ENCODE measurements around the gene NIP7.
A peak's percentile ranks its signal among the peaks of the same experiment; 100 is the strongest.

The NIP7 gene

DNA sequence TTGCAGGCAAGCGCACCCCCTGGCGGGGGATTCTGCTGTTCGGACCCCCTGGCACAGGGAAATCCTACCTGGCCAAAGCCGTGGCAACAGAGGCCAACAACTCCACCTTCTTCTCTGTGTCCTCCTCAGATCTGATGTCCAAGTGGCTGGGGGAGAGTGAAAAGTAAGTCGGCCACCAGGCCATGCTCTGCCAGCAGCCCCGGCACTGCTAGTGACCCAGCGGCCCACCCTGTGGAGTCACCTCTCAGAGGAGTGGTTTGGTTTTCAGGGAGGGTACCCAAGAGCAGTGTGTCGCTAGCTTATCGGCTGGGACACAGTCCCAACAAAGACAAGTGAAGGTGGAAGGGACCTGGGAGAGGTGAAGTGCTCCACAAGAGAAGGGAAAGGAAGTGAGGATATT, 20.2 kb upstream of the NIP7 start:
- no peak for DNase-seq

DNA sequence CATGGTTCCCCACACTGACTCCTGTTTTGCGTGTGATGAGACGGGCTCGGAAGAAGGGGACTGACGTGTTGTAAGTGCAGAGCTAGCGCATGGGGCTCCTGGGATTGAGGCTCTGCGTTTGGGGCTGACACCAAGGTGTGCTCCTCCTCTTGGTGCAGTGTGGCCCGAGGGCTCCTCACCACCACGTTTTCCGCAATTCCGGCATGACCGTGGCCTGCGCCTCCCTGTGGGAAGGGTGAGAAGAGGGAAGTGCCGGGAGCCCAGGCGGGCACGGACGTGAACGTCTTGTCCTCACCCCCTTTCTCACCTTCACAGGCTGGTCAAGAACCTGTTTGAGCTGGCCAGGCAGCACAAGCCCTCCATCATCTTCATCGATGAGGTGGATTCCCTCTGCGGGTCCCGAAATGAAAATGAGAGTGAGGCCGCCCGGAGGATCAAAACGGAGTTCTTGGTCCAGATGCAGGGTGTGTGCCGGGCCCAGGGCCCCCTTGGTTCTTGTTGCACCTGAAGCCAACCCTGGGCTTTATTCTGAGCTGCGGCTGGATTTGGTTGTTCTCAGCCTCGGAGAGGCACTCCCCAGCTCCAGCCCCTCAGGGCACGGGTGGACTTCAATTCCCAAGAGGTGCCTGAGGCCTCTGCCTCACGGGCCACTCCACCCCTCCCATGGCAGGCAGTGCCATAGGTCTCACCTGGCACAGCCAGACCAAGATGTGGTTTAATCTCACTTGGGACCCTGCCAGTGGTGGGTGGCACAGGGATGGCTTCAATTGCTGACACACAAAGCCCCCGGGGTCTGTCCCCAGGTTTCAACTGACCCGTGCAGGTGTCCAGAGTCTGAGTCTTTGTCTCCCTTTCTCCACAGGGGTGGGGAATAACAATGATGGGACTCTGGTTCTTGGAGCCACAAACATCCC, 19.5 kb upstream of the NIP7 start:
- DNase-seq = no peak

- no peak for DNase-seq
Measured at GRCh38 chr16:69320740-69321073, 18.9 kb upstream of the NIP7 start.

DNA sequence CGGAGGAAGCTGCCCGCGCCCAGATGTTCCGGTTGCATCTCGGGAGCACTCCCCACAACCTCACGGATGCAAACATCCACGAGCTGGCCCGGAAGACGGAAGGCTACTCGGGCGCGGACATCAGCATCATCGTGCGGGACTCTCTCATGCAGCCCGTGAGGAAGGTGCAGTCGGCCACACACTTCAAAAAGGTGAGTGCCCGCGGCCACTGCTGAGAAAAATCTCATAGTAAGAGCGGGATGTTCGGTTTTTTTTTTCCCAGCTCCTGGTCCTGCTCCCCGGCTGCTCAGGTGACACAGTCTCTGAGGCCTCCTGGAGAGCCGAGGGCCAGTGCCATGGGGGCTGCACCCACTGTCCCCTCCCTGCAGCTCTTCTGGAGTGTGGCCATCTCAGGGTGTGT, 18.5 kb upstream of the NIP7 start:
- no peak for DNase-seq

- no peak for DNase-seq
Measured at GRCh38 chr16:69322343-69322742, 17.2 kb upstream of the NIP7 start.

GRCh38 chr16:69323415-69323814, 16.2 kb upstream of the NIP7 start:
- DNase-seq = no peak

GRCh38 chr16:69324013-69324531, 15.5 kb upstream of the NIP7 start:
- DNase-seq = no peak

- DNase-seq = no peak
Measured at GRCh38 chr16:69324585-69325253, 14.9 kb upstream of the NIP7 start.

- DNase-seq = no peak
Measured at GRCh38 chr16:69325784-69326171, 13.8 kb upstream of the NIP7 start.

DNA sequence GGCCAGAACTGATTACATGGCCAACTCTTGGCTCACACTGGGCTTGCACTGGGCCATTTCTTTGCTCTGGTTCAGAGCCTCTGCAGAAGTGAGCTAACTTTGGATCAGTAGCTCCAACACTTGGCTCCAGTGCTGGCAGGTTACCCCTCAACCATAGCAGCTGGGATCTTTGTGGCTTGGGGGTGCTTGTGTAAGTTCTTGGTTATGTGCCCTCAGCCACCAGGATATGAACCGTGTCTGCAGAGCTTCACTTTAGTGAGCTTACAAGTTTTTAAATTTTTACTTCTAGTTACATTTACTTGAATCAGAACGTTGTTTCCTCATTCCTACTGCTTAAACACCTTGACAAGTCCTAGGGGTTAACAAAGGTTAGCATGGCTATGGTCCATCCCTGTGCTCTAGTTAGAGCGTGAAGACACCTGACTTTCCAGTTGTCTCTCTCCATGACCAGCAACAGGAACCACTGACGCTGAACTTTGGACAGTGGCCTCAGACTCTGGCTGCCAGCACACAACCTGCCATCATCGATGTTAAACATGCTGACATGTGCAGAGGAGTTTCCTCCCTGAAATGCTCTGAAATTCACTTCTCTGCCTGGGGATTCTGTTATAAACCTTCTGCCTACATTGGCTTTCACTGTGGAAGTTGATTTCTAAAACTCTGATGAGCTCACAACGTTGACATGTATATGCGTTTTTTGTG, 13.2 kb upstream of the NIP7 start:
- no peak for DNase-seq

DNA sequence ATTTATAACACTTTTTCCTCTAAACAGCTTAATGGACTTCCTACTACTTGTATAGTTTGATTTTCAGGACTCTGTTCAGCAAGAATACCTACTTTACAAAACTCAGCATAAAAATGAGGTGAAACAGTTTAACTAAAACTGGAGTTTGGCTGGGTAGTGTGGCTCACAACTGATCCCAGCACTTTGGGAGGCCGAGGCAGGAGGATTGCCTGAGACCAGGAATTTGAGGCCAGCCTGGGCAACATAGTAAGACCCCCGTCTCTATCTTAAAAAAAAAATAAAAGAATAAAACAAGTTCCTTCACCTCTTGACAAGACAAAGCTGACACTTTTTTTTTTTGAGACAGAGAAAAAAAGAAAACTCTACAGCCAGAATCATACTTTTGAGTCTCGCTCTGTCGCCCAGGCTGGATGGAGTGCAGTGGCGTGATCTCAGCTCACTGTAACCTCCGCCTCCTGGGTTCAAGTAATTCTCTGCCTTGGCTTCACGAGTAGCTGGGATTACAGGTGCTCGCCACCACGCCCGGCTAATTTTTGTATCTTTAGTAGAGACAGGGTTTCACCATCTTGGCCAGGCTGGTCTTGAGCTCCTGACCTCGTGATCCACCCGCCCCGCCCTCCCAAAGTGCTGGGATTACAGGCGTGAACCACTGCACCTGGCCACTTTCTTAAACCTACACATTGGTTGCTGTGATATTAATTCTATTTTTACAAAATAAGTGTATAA, 11.8 kb upstream of the NIP7 start:
- no peak for DNase-seq

GRCh38 chr16:69328854-69329316, 10.7 kb upstream of the NIP7 start:
- DNase-seq = no peak

DNA sequence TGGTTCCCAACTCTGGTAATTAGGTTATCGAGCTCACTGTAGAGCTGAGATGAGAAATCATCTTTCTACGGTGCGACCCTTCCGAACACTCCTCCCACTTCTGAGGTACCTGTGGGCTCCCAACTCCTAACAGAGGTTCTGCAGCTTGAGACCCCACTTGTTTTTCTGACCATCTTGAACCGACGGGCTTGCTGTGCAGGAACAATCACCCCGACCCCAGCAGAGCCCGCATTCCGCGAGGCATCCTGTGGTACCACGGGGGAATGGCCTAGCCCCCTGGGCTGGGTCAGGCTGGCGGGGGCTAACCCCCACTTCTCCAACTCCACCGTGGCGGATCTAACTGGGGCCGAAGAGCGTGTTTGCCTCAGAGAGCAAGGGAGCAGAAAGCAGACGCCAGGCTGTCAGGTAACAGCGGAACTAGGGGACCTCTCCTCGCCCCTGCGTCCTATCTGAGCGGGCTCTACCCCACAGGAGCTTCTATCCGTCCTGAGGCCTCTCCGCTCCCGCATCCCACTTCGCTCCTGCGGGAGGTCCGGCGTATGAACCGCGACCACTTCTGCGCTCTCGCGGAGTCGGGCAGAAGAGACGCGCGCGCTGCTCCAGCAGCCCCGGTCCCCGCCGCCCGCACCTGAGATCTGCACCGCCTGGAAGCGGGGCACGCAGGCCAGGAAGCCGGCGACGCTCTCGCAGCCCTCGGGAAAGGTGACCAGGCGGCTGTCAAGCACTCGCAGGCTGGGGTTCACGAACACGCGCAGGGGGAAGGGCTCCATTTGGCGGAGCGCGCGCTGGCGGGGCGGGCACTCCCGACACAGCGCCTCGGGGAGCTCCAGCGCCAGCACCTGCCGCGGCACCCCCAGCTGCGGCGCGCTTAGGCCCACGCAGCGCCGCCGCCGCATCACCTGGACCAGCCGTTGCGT, 9.9 kb upstream of the NIP7 start:
- DNase-seq = peak; percentile 62

DNA sequence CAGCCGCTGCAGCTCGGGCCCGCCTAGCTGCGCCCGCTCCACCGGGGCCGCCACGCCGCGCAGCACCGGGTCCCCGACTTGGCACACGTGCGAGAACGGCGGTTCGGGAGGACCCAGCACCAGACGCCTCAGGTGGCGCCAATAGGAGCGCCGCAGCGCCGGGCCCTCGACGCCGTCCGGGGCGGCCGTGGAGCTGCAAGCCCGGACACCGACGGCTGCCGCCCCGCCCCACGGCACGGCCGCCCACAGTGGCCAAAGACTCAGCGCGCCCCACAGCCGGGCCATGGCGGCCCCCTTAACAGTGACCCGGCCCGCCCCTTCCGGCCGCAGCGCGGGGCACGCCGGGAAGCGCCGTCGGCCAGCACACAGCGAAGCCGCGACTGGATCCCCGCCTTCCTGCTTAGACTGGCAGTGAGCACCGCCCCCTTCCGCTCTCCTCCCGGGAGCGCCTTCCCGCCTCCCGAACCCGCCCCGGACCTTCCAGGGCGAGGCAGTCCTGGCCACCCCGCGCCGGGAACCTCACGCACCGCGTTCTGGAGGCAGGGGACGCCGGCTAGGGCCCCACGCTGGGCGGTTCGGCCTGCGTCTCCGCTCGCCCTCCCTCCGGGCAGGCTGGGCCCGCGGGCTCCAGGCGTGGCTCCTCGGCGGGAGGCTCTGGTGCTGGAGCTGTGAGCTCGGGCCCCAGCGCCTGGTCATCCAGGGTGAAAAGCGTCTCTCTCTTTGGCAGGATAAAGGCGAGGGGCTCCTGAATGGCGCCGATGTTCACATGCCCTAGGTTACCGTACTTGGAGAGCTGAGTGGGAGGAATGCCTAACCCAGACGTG, 9.1 kb upstream of the NIP7 start, which contains the start of gene PDF:
PDF (minus strand) TSS at position 303 of the 824 bp plus-strand sequence; CDS start at position 285, 18 bp downstream.
- DNase-seq = peak; percentile 82

- DNase-seq = no peak
Measured at GRCh38 chr16:69334696-69335095, 4.9 kb upstream of the NIP7 start.

DNA sequence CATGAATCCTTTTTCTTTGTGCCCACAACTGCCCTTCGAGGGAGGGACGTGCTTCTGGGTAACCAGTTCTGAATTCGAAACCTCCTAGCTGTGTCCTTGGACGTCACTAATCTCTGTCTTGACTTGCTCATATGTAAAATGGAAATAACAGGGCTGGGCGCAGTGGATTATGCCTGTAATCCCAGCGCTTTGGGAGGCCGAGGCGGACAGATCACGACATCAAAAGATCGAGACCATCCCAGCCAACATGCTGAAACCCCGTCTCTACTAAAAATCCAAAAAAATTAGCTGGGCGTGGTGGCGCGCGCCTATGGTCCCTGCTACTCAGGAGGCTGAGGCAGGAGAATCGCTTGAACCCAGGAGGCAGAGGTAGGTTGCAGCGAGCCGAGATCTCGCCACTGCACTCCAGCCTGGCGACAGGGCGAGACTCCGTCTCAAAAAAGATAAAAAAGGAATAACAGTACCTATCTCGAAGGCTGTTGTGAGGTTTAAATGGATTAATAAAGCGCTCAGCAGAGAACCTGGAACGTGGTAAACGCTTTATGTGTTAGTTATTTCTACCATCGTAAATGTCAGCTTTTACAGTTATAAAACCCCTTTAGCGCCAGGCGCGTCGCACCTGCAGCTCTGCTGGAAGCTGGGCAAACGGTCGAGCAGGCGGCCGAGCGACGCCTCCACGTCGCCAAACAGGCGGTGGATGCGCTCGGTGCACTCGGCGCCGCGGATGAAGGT, 849 bp upstream of the NIP7 start:
- no peak for DNase-seq

- peak; percentile 30 for DNase-seq
Measured at GRCh38 chr16:69340095-69340644, 598 bp downstream of the NIP7 start.

GRCh38 chr16:69344171-69344570, 4.6 kb downstream of the NIP7 start:
- no peak for DNase-seq

DNA sequence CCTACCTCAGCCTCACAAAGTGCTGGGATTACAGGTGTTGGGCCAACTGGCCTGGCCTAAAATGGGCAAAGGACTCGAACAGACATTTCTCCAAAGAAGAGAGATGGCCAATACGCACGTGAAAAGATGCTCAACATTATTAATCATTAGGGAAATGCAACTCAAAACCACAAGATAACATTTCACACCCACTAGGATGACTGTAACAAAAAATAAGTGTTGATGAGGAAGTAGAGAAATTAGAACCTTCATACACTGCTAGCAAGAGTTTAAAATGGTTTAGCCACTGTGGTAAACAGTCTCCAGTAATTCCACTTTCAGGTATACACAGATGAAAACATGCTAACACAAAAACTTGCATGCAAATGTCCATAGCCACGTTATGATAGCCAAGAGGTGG, 6.4 kb downstream of the NIP7 start:
- DNase-seq = no peak

- no peak for DNase-seq
Measured at GRCh38 chr16:69346683-69347082, 7.1 kb downstream of the NIP7 start.

All from stimulated activated naive CD4-positive, alpha-beta T cell treated with Interleukin-2 at 50 U/mL for 16 hours (primary cell).